ENCODE data around the gene PRR35.

PRR35 gene

DNA sequence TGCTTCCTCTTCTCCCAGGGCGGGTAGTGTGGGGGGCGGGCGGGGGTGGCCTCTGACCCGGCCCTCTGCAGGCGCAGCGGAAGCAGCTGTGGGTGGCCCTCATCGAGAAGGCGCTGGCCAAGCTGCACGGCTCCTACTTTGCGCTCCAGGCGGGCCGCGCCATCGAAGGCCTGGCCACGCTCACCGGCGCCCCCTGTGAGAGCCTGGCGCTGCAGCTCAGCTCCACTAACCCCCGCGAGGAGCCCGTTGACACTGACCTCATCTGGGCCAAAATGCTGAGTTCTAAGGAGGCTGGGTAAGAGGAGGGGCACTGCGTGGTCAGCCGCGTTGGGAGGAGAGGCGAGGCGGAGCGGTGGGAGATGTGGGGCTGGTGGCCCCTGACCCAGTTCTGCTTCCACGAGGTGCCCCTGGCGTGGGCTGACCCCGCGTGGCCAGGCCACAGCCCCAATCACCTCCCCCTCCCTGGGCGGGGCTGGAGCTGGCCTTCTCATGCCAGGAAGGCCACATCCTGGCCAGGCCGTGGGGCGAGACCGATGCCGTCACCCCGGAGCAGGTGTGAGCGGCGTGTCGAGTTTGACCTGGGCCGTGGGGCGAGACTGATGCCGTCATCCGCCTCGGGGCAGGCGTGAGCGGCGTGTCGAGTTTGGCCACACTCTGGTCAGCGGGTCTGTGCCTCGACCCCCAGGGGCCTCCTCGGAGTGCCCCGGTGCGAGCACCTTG lies 10.5 kb upstream of the PRR35 start:
- no peak for DNase-seq

DNA sequence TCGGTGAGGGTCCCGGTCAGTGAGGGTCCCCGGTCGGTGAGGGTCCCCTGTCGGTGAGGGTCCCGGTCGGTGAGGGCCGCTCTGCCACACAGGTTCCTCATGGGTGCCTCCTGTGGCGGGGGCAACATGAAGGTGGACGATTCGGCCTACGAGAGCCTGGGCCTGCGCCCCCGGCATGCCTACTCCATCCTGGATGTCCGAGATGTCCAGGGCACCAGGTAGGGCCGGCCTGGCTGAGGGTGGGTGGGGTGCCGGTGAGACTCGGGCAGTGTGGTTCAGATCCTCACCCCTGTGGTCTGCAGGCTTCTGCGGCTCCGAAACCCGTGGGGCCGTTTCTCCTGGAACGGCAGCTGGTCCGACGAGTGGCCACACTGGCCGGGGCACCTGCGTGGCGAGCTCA lies 9.0 kb upstream of the PRR35 start:
- no peak for DNase-seq

DNA sequence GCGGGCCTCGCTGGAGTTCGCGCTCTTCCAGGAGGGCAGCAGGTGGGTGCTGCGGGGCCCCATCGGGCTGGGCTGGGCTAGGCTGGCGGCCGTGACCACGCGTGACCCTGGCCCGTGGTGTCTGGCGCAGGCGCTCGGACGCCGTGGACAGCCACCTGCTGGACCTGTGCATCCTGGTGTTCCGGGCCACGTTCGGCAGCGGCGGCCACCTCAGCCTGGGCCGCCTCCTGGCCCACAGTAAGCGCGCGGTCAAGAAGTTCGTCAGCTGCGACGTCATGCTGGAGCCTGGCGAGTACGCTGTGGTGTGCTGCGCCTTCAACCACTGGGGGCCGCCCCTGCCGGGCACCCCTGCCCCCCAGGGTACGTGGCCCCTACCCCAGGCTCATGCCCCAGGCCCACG lies 8.0 kb upstream of the PRR35 start:
- no peak for DNase-seq

- DNase-seq, result no peak
These were observed 6.4 kb upstream of the PRR35 start for GRCh38 chr16:553601-554296.

GRCh38 chr16:554297-554621 lies 5.9 kb upstream of the PRR35 start:
- no peak for DNase-seq

- no peak for DNase-seq
These were observed 5.4 kb upstream of the PRR35 start for GRCh38 chr16:554640-555365.

GRCh38 chr16:555528-556473 lies 4.4 kb upstream of the PRR35 start:
- no peak for DNase-seq

- no peak for DNase-seq
These were observed 3.6 kb upstream of the PRR35 start for GRCh38 chr16:556474-557173.

DNA sequence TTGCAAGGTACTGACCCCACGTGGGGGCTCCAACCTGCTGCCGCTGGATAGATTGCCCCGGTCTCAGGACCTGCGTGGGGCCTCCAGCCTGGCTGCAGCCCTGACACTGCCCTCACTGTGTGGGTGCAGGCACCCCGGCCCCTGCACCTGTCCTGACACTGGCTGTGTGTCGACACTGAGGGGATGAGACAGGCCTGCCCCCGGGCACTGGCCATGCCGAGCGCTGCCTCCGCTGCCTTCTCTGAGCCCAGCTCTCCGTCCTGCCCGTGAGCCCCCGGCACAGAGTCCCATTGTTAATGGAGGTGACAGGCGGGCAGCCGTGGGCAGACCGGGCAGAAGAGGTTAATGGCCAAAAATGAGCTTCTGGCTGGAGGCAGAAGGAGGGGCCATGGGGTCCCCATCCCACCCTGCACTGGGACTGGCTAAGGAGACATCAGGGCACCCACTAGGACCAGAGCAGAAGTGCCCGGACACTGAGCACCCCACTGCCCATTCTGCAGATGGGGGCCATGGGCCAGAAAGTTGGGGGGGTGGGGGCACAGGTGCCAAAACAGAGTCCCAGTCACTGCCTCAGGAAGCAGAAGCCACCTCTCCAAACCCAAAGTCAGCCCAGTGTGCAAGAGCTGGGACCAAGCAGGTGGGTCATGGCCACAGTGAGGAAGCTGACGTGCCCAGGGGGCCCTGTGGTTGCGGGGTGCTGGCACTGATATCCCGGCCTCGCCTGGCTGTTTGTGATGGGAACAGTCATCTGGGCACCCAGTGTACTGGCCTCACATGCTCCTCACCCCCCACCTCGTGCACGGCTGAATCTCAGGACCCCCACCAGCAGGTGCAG lies 2.5 kb upstream of the PRR35 start:
- DNase-seq, result no peak

DNA sequence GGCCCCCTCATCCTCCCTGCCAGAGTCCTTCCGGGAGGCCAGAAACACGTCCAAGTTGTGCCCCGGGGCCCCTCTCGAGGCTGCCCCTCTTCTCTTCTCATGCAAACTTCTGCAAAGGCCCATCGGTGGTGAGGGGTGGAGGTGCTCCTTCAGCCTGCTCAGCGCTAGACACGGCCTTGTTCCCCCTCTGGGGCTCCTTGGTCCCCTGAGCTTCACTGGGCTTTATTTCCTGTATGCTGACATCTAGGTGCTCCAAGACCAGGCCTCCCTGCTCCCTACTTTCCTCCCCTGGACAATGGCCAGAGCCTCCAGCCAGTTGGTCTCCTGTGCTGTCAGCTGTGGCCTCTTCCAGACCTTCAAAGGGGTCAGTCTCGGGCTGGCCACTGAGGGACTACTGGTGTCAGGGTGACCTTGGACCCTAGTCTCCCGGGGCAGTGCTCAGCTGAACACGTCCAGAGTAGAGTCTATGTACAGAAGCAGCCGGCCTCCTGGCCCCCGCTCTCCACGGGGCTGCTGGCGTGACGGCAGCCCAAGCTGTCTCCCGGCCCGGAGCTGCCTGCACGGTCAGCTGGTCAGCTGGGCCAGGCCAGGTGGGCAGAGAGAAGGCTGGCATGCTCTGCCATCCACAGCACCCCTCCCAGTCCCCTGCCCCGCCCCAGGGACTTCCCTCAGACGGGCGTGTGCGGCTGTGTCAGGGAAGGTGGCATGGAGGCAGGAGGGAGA lies 1.7 kb upstream of the PRR35 start:
- no peak for DNase-seq

DNA sequence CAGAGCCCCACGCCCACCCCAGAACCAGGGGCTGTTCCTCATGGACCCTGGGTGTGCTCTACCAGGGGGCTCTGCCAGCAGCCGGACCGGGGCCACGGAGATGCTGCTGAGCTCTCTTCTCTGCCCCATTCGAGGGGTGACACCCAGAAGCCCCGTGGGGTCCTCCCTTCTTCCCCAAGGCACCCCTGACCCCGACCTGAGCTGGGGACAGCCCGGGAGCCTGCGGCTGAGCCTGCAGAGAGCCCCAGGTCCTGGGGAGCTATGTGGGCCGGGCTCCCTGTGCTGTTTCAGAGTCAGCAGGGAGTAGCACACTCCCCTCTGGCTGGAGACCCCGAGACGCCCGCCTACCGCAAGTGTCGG lies 1.2 kb upstream of the PRR35 start:
- no peak for DNase-seq

DNA sequence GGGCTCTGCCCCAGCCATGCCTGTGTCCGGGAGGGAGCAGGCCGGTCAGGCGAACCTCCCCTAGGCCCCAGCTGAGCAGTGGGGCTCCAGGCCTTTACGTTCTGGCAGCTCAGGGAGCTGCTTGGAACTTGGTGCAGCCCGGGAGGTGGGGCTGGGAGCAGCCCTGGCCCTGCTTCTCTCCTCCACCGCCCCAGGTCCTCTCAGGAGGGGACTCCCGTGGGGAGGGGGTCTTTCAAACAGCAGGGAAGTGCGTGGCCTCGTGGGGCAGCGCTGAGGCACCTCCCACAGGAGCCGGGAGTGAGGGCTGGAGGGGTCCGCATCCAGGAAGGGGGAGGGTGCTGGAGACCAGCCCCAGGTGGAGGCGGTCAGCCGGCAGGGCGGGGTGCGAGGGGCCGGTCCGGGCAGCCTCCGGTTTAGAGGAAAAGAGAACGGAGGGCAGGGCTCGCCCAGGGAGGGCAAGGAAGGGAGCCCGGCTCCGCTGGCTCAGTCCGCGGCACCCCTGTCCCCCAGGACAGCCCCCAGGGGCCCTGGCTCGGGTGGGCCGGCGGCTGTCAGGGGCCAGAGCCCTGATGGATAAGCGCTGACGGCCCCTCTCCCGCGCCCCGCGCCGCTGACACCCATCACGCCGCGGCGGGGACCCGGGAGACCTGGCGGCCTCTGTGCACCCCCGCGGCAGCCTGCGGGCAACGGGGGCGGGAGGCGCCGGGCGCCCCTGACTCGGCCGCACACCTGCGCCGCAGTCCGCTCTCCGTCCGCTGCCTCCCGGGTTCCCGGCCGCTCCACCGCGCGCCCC lies 587 bp upstream of the PRR35 start:
- DNase-seq, result no peak

DNA sequence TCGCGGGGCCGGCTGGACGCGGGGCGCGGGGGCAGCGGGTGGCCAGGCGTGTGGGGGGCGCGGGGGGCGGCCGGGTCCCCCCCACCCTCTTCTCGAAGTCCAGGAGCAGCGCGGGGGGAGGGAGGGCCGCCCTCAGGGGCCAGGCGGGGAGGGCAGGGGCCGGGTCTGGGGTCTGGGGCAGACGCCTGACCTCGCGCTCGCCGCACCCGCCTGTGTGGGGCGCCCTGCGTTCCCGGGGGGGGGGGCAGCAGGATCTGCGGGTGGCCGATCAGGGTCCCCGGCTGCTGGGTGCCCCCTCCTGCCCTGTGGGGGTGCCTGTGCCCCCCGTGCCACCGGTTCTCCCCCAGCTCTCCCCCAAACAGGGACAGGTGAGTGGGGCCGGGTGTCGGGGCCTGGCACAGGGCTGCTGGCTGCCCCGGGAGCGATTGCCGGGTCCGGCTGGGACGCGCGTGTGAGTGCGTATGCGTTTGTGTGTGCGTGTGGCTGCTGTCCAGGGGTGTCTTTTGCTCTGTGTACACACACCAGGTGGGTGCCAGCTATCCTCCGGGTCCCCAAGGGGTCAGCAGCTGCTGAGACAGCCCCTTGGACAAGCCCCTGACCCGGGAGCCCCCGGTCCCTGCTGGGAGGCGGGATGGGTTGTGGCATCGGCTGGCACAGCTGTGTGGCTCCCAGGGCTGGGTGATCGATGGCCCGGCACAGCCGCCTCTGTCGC lies 663 bp downstream of the PRR35 start:
- no peak for DNase-seq

GRCh38 chr16:561413-561794 lies 1.2 kb downstream of the PRR35 start:
- DNase-seq, result no peak

DNA sequence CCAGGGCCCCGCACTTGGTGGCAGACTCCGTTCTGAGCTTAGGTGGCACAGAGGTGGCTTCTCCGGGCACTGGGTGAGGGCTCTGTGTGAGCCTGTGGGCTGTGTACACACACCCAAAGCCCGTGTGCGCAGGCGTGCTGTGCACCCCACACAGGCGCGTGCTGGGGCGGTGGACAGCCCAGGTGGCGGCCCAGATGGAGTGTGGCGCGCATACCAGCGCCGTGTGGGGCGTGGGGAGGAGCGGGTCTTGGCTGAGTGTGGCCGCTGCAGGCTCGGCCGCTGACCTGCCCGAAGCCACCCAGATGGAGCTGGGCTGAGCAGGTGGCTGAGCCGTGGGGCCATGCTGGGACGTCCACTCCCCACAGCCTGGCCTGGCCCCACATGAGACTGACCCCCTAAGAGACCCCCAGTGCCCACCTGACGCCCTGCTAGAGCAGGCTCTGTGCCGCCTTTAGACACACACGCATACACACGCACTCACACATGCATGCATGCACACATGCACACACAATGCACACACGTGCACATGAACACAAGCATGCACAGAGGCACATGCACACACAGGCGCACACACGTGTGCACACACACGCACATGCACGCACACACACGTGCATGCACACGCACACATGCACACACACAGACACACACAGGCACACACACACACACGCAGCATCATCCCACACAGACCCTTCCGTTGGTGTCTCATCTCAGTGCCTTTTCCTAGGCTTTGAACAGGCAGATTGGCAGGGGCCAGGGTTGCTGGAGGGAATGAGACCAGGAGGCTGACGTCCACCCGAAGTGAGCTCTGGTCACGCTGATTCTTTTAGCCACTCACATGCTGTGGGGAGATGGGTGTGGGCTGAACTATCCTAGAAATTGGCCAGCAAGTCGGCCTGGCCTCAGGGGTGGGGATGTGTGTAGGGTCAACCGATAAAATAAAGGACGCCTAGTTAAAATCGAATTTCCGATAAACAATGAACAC lies 2.1 kb downstream of the PRR35 start:
- DNase-seq, result no peak

DNA sequence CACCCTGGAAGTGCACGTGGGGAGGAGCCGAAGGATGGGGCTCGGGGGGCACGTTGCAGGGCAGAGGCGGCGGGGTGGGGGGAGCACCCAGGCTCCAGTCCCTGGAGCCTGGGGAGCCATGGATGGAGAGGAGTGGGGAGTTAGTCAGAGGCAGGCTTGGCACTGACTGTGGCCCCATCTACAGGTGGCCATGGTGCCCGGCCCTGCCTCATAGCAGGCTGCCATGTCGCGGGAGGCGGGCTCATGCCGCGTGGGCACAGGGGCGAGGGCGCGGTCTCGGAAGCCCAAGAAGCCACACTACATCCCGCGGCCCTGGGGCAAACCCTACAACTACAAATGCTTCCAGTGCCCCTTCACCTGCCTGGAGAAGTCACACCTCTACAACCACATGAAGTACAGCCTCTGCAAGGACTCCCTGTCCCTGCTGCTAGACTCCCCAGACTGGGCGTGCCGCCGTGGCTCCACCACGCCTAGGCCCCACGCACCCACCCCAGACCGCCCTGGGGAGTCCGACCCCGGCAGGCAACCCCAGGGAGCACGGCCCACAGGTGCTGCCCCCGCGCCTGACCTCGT lies 3.0 kb downstream of the PRR35 start:
- no peak for DNase-seq

GRCh38 chr16:564690-565418 lies 4.7 kb downstream of the PRR35 start:
- DNase-seq, result no peak

All from fibroblast of skin of right quadriceps (primary cell).